Neural cell (in vitro differentiated cells): ENCODE data around the gene YWHAH.

Experiments used
- CTCF ChIP-seq: fragments of 450-650 bp; IDR thresholded peaks from 2 replicates; pipeline ENCODE4 v1.5.1; 2014; ENCODE audit warnings: antibody characterized with exemption, mild to moderate bottlenecking, moderate library complexity; ENCODE audit not compliant: poor library complexity, severe bottlenecking
- EP300 ChIP-seq: fragments of 450-650 bp; conservative IDR thresholded peaks from 2 replicates; pipeline ENCODE4 v1.6.1; 2014; ENCODE audit warnings: antibody characterized with exemption, mild to moderate bottlenecking, moderate library complexity; ENCODE audit not compliant: poor library complexity, severe bottlenecking
- EZH2 ChIP-seq: fragments of 200-600, 300-800 bp; shearing (Covaris generic), sonication (generic); IDR thresholded peaks from 2 replicates; pipeline ENCODE4 v1.6.1; 2014; ENCODE audit warnings: antibody characterized with exemption, low read length, borderline replicate concordance, mild to moderate bottlenecking; ENCODE audit not compliant: insufficient read depth, poor library complexity, severe bottlenecking
- MXI1 ChIP-seq: fragments of 450-650 bp; conservative IDR thresholded peaks from 2 replicates; pipeline ENCODE4 v1.6.1; 2014; ENCODE audit warnings: antibody characterized with exemption, mild to moderate bottlenecking; ENCODE audit not compliant: poor library complexity, severe bottlenecking
- POLR2AphosphoS5 ChIP-seq: IDR thresholded peaks from 2 replicates; pipeline ENCODE4 v1.6.1; 2012
- RAD21 ChIP-seq: fragments of 450-650 bp; conservative IDR thresholded peaks from 2 replicates; pipeline ENCODE4 v1.6.1; 2014; ENCODE audit warnings: antibody characterized with exemption, mild to moderate bottlenecking, moderate library complexity
- REST ChIP-seq: IDR thresholded peaks from 2 replicates; pipeline ENCODE4 v1.6.1; 2012; ENCODE audit warnings: borderline replicate concordance
- SMC3 ChIP-seq: fragments of 450-650 bp; conservative IDR thresholded peaks from 2 replicates; pipeline ENCODE4 v1.6.1; 2014; ENCODE audit warnings: antibody characterized with exemption, mild to moderate bottlenecking, moderate library complexity; ENCODE audit not compliant: poor library complexity
- TAF1 ChIP-seq: IDR thresholded peaks from 2 replicates; pipeline ENCODE4 v1.6.1; 2012; ENCODE audit warnings: low read depth

- TF ChIP-seq CTCF (no peak), POLR2AphosphoS5 (no peak), EZH2 (no peak), SMC3 (no peak), TAF1 (no peak), EP300 (no peak), MXI1 (no peak), RAD21 (no peak), REST (no peak)
Measured at GRCh38 chr22:31920306-31920705, 24.0 kb upstream of the YWHAH start.
